NCI-H2029 treated with DMSO at 0.1 percent for 48 hours (cell line): ENCODE results near the gene NOC2L.
"Not testable (repeated sequence)": the region's sequence is repeated elsewhere in the genome, so short reads cannot be mapped to it uniquely, and the experiment has no call there.

ENCODE experiments used
- DNase-seq: peaks from one replicate; lab custom pipeline; 2025; lab: John Stamatoyannopoulos, UW

The NOC2L gene

GRCh38 chr1:904310-904950, 54.6 kb downstream of the NOC2L start:
- DNase-seq: no peak

GRCh38 chr1:903721-904271, 55.3 kb downstream of the NOC2L start:
- DNase-seq: no peak

- DNase-seq: no peak
These were observed 55.8 kb downstream of the NOC2L start for GRCh38 chr1:903305-903704.

- no peak for DNase-seq
These were observed 56.3 kb downstream of the NOC2L start for GRCh38 chr1:902802-903201.

GRCh38 chr1:901108-901859, 57.8 kb downstream of the NOC2L start:
- DNase-seq: no peak

- DNase-seq: no peak
These were observed 59.3 kb downstream of the NOC2L start for GRCh38 chr1:899636-900317.

GRCh38 chr1:897951-898350, 61.1 kb downstream of the NOC2L start:
- not testable (repeated sequence) for DNase-seq

GRCh38 chr1:897226-897625, 61.8 kb downstream of the NOC2L start:
- no peak for DNase-seq
